WTC11 (cell line): ENCODE data around the gene MYMX. TPM values are rescaled to one million over a fixed set of nuclear protein-coding genes. Genes with fewer than 3 reads are reported as not detected.

Source experiments
- ATAC-seq: fragments of 200-7000 bp; cut with Tn5 transposase; 2 replicates; pipeline ENCODE4 v1.10.0; 2021; ENCODE audit warnings: mild to moderate bottlenecking, moderate library complexity
- CTCF ChIA-PET: fragments of 300-600 bp; sonication (Branson Sonifier 250); formaldehyde crosslinking; loops from one replicate; lab custom pipeline; 2021; ENCODE audit warnings: antibody characterized with exemption; lab: Charles Lee
- POLR2A ChIA-PET: fragments of 350-600 bp; sonication (Branson Sonifier 250); formaldehyde crosslinking; loops from one replicate; lab custom pipeline; 2021; ENCODE audit warnings: antibody characterized with exemption; lab: Charles Lee
- DNase-seq: peaks from one replicate; pipeline ENCODE4 v3.0.0; 2021; ENCODE audit warnings: low spot score
- H3K27ac Mint-ChIP-seq: 2 replicates; pipeline ENCODE4 v1.8.0; 2021; ENCODE audit warnings: mixed read lengths
- H3K27me3 Mint-ChIP-seq: 2 replicates; pipeline ENCODE4 v1.8.0; 2021; ENCODE audit warnings: low read depth, mild to moderate bottlenecking, moderate library complexity, mixed read lengths
- H3K36me3 Mint-ChIP-seq: 2 replicates; pipeline ENCODE4 v1.8.0; 2021; ENCODE audit warnings: mixed read lengths
- H3K4me1 Mint-ChIP-seq: 2 replicates; pipeline ENCODE4 v1.8.0; 2022; ENCODE audit warnings: mixed read lengths
- H3K4me3 Mint-ChIP-seq: 2 replicates; pipeline ENCODE4 v1.8.0; 2021; ENCODE audit warnings: mild to moderate bottlenecking, moderate library complexity, mixed read lengths
- H3K9me3 Mint-ChIP-seq: 2 replicates; pipeline ENCODE4 v1.8.0; 2021; ENCODE audit warnings: mixed read lengths
- ATF1 ChIP-seq: sonication (generic); formaldehyde crosslinking; IDR thresholded peaks from 2 replicates; pipeline ENCODE4 v1.8.1; 2023; ENCODE audit warnings: mild to moderate bottlenecking, moderate library complexity, missing genetic modification reagents
- CBFB ChIP-seq: sonication (generic); formaldehyde crosslinking; IDR thresholded peaks from 2 replicates; pipeline ENCODE4 v1.8.1; 2022; ENCODE audit warnings: mild to moderate bottlenecking, low read depth, missing genetic modification reagents
- ESRRA ChIP-seq: sonication (generic); formaldehyde crosslinking; IDR thresholded peaks from 2 replicates; pipeline ENCODE4 v1.8.1; 2022; ENCODE audit warnings: mild to moderate bottlenecking, missing genetic modification reagents, borderline replicate concordance
- HMGA2 ChIP-seq: fragments of 250-450 bp; sonication (Bioruptor Pico); IDR thresholded peaks from 2 replicates; pipeline ENCODE4 v1.4.0; 2021; ENCODE audit warnings: mild to moderate bottlenecking, moderate library complexity
- IRF1 ChIP-seq: sonication (generic); formaldehyde crosslinking; IDR thresholded peaks from 2 replicates; pipeline ENCODE4 v1.8.0; 2023; ENCODE audit warnings: missing genetic modification reagents
- MLX ChIP-seq: sonication (generic); formaldehyde crosslinking; IDR thresholded peaks from 2 replicates; pipeline ENCODE4 v1.8.1; 2023; ENCODE audit warnings: mild to moderate bottlenecking, missing genetic modification reagents, moderate library complexity
- MYBL2 ChIP-seq: sonication (generic); formaldehyde crosslinking; IDR thresholded peaks from 2 replicates; pipeline ENCODE4 v1.8.1; 2023; ENCODE audit warnings: mild to moderate bottlenecking, moderate library complexity, missing genetic modification reagents
- NFATC4 ChIP-seq: fragments of 250-450 bp; sonication (Bioruptor Pico); IDR thresholded peaks from 2 replicates; pipeline ENCODE4 v1.9.0; 2021; ENCODE audit warnings: mild to moderate bottlenecking
- OVOL2 ChIP-seq: fragments of 250-450 bp; sonication (Bioruptor Pico); IDR thresholded peaks from 2 replicates; pipeline ENCODE4 v1.9.0; 2021; ENCODE audit warnings: mild to moderate bottlenecking, borderline replicate concordance
- TP53 ChIP-seq: sonication (generic); formaldehyde crosslinking; IDR thresholded peaks from 2 replicates; pipeline ENCODE4 v1.8.1; 2023; ENCODE audit warnings: mild to moderate bottlenecking, missing genetic modification reagents
- ZNF281 ChIP-seq: sonication (generic); formaldehyde crosslinking; IDR thresholded peaks from 2 replicates; pipeline ENCODE4 v1.8.0; 2023; ENCODE audit warnings: mild to moderate bottlenecking, missing genetic modification reagents
- total RNA-seq: library from RNA; stranded (reverse); gene quantifications from 3 replicates; pipeline ENCODE4 v1.2.3, GENCODE V29; 2021
- TF ChIP-seq, protein P1 (sequence below): sonication (generic); formaldehyde crosslinking; IDR thresholded peaks from 2 replicates; pipeline ENCODE4 v1.8.0; 2022; ENCODE audit warnings: mild to moderate bottlenecking, missing genetic modification reagents
- TF ChIP-seq, protein P2 (sequence below): sonication (generic); formaldehyde crosslinking; IDR thresholded peaks from 2 replicates; pipeline ENCODE4 v1.8.1; 2023; ENCODE audit warnings: mild to moderate bottlenecking, moderate library complexity, missing genetic modification reagents
- TF ChIP-seq, protein P3 (sequence below): sonication (generic); formaldehyde crosslinking; IDR thresholded peaks from 2 replicates; pipeline ENCODE4 v1.8.0; 2022; ENCODE audit warnings: mild to moderate bottlenecking, missing genetic modification reagents
- TF ChIP-seq, protein P4 (sequence below): sonication (generic); formaldehyde crosslinking; IDR thresholded peaks from 2 replicates; pipeline ENCODE4 v1.8.1; 2023; ENCODE audit warnings: mild to moderate bottlenecking, missing genetic modification reagents

Gene MYMX
- total RNA-seq, 1 experiment from 2014 or later = 3.9 TPM

- POLR2A ChIA-PET = no interaction called here
- no peaks in the 10 kb centered on the region for H3K9me3 Mint-ChIP-seq
- no peak overlapping the region for H3K4me3 Mint-ChIP-seq
- no peak for ATAC-seq
- TF ChIP-seq, protein P1, sequence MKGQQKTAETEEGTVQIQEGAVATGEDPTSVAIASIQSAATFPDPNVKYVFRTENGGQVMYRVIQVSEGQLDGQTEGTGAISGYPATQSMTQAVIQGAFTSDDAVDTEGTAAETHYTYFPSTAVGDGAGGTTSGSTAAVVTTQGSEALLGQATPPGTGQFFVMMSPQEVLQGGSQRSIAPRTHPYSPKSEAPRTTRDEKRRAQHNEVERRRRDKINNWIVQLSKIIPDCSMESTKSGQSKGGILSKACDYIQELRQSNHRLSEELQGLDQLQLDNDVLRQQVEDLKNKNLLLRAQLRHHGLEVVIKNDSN (CRISPR knock-in tag) = no peak
- peaks cover 8% of the 10 kb centered on the region for H3K27me3 Mint-ChIP-seq
- H3K4me1 Mint-ChIP-seq = peaks cover 33% of the 10 kb centered on the region
- no peak for DNase-seq
- CTCF ChIA-PET = interaction anchor here (0.9 to 4.4 kb wide), 10 partner anchors 14 to 82 kb away, joined by 3 to 28 read pairs (median 4); partner anchors contain the start of gene SLC29A1
- H3K36me3 Mint-ChIP-seq = no peaks in the 10 kb centered on the region
- H3K27ac Mint-ChIP-seq = no peak overlapping the region
These were observed 30.1 kb upstream of the MYMX start for GRCh38 chr6:44186635-44187025.

GRCh38 chr6:44188819-44189218 is 27.9 kb upstream of the MYMX start:
- H3K9me3 Mint-ChIP-seq = no peaks in the 10 kb centered on the region
- CTCF ChIA-PET = interaction anchor here (1.5 kb wide), 1 partner anchor 34 kb away, joined by 4 read pairs; the partner anchor contains the start of gene SLC29A1
- no peaks in the 10 kb centered on the region for H3K36me3 Mint-ChIP-seq

GRCh38 chr6:44189257-44189656 is 27.5 kb upstream of the MYMX start:
- no peak overlapping the region for H3K27ac Mint-ChIP-seq
- peaks cover 38% of the 10 kb centered on the region for H3K4me1 Mint-ChIP-seq
- POLR2A ChIA-PET = interaction anchor here (0.6 kb wide), 1 partner anchor 16 kb away, joined by 3 read pairs; no protein-coding TSS in a partner anchor
- H3K9me3 Mint-ChIP-seq = no peaks in the 10 kb centered on the region
- CTCF ChIA-PET = interaction anchor here (0.5 to 1.5 kb wide), 5 partner anchors 15 to 67 kb away, joined by 3 to 6 read pairs (median 4); partner anchors contain the start of gene SLC29A1
- DNase-seq (no peak), ATAC-seq (no peak)
- peaks cover 8% of the 10 kb centered on the region for H3K27me3 Mint-ChIP-seq
- no peak overlapping the region for H3K4me3 Mint-ChIP-seq
- no peaks in the 10 kb centered on the region for H3K36me3 Mint-ChIP-seq
- TF ChIP-seq, protein P2, sequence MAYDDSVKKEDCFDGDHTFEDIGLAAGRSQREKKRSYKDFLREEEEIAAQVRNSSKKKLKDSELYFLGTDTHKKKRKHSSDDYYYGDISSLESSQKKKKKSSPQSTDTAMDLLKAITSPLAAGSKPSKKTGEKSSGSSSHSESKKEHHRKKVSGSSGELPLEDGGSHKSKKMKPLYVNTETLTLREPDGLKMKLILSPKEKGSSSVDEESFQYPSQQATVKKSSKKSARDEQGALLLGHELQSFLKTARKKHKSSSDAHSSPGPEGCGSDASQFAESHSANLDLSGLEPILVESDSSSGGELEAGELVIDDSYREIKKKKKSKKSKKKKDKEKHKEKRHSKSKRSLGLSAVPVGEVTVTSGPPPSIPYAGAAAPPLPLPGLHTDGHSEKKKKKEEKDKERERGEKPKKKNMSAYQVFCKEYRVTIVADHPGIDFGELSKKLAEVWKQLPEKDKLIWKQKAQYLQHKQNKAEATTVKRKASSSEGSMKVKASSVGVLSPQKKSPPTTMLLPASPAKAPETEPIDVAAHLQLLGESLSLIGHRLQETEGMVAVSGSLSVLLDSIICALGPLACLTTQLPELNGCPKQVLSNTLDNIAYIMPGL (CRISPR knock-in tag) = no peak
- TF ChIP-seq, protein P3, sequence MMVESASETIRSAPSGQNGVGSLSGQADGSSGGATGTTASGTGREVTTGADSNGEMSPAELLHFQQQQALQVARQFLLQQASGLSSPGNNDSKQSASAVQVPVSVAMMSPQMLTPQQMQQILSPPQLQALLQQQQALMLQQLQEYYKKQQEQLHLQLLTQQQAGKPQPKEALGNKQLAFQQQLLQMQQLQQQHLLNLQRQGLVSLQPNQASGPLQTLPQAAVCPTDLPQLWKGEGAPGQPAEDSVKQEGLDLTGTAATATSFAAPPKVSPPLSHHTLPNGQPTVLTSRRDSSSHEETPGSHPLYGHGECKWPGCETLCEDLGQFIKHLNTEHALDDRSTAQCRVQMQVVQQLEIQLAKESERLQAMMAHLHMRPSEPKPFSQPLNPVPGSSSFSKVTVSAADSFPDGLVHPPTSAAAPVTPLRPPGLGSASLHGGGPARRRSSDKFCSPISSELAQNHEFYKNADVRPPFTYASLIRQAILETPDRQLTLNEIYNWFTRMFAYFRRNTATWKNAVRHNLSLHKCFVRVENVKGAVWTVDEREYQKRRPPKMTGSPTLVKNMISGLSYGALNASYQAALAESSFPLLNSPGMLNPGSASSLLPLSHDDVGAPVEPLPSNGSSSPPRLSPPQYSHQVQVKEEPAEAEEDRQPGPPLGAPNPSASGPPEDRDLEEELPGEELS (CRISPR knock-in tag) = no peak
- TF ChIP-seq TP53 (CRISPR knock-in tag) (no peak), NFATC4 (no peak), HMGA2 (CRISPR knock-in tag) (no peak), OVOL2 (CRISPR knock-in tag) (no peak)

More at GRCh38 chr6:44188819-44189218, 27.9 kb upstream of the MYMX start:
- no peak overlapping the region for H3K27ac Mint-ChIP-seq
- no peak for ATAC-seq
- peaks cover 8% of the 10 kb centered on the region for H3K27me3 Mint-ChIP-seq
- H3K4me3 Mint-ChIP-seq = no peak overlapping the region
- TF ChIP-seq NFATC4 (no peak), IRF1 (CRISPR knock-in tag) (no peak), MLX (CRISPR knock-in tag) (no peak), ATF1 (CRISPR knock-in tag) (no peak), ESRRA (CRISPR knock-in tag) (no peak), CBFB (CRISPR knock-in tag) (no peak), ZNF281 (CRISPR knock-in tag) (no peak), MYBL2 (no peak)
- TF ChIP-seq, protein P4, sequence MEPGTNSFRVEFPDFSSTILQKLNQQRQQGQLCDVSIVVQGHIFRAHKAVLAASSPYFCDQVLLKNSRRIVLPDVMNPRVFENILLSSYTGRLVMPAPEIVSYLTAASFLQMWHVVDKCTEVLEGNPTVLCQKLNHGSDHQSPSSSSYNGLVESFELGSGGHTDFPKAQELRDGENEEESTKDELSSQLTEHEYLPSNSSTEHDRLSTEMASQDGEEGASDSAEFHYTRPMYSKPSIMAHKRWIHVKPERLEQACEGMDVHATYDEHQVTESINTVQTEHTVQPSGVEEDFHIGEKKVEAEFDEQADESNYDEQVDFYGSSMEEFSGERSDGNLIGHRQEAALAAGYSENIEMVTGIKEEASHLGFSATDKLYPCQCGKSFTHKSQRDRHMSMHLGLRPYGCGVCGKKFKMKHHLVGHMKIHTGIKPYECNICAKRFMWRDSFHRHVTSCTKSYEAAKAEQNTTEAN (CRISPR knock-in tag) = no peak
- TF ChIP-seq, all 79 proteins: peak for 0
- DNase-seq = no peak
- POLR2A ChIA-PET = no interaction called here
- H3K4me1 Mint-ChIP-seq = peaks cover 41% of the 10 kb centered on the region
